ENCODE measurements around the gene SPRY4. TPM values are rescaled to one million over a fixed set of nuclear protein-coding genes. Genes with fewer than 3 reads are reported as not detected.
A peak's percentile ranks its signal among the peaks of the same experiment; 100 is the strongest.
"Not testable (repeated sequence)": the region's sequence is repeated elsewhere in the genome, so short reads cannot be mapped to it uniquely, and the experiment has no call there.

The SPRY4 gene
- polyA plus RNA-seq (ENCODE audit: insufficient read length in 3 of 3), result 10 to 100 TPM; 28.4 to 33.8 (median 31.1) TPM

GRCh38 chr5:142324871-142325724 is at the start of gene SPRY4:
SPRY4 (minus strand) TSS chr5:142325021; CDS start chr5:142315108, 9,913 bp downstream.
- DNase-seq (ENCODE audit: low read depth in 3 of 3, low spot score in 2 of 3), result peak; percentile 96 to 97 (median 96)

GRCh38 chr5:142368529-142368928 is 43.7 kb upstream of the SPRY4 start:
- DNase-seq (ENCODE audit: low read depth in 3 of 3, low spot score in 2 of 3), result no peak

- no peak for DNase-seq (ENCODE audit: low read depth in 3 of 3, low spot score in 2 of 3)
These were observed 41.2 kb upstream of the SPRY4 start for GRCh38 chr5:142366007-142366406.

GRCh38 chr5:142364251-142365145 is 39.7 kb upstream of the SPRY4 start:
- peak in 1 of 3 donors; percentile 39 for DNase-seq (ENCODE audit: low read depth in 3 of 3, low spot score in 2 of 3)

- no peak for DNase-seq (ENCODE audit: low read depth in 3 of 3, low spot score in 2 of 3)
These were observed 38.8 kb upstream of the SPRY4 start for GRCh38 chr5:142363619-142363963.

- not testable (repeated sequence) for DNase-seq (ENCODE audit: low read depth in 3 of 3, low spot score in 2 of 3)
These were observed 37.4 kb upstream of the SPRY4 start for GRCh38 chr5:142362193-142362592.

GRCh38 chr5:142360607-142361120 is 35.8 kb upstream of the SPRY4 start:
- no peak for DNase-seq (ENCODE audit: low read depth in 3 of 3, low spot score in 2 of 3)

- no peak for DNase-seq (ENCODE audit: low read depth in 3 of 3, low spot score in 2 of 3)
These were observed 35.3 kb upstream of the SPRY4 start for GRCh38 chr5:142360051-142360498.

GRCh38 chr5:142358648-142359047 is 33.8 kb upstream of the SPRY4 start:
- no peak for DNase-seq (ENCODE audit: low read depth in 3 of 3, low spot score in 2 of 3)

GRCh38 chr5:142358121-142358520 is 33.3 kb upstream of the SPRY4 start:
- no peak for DNase-seq (ENCODE audit: low read depth in 3 of 3, low spot score in 2 of 3)

GRCh38 chr5:142357469-142358090 is 32.8 kb upstream of the SPRY4 start:
- DNase-seq (ENCODE audit: low read depth in 3 of 3, low spot score in 2 of 3), result no peak

- peak; percentile 74 to 85 (median 84) for DNase-seq (ENCODE audit: low read depth in 3 of 3, low spot score in 2 of 3)
These were observed 32.1 kb upstream of the SPRY4 start for GRCh38 chr5:142356716-142357468.

- DNase-seq (ENCODE audit: low read depth in 3 of 3, low spot score in 2 of 3), result peak in 2 of 3 donors; percentile 63 to 73
These were observed 31.5 kb upstream of the SPRY4 start for GRCh38 chr5:142356349-142356715.

- DNase-seq (ENCODE audit: low read depth in 3 of 3, low spot score in 2 of 3), result no peak
These were observed 28.3 kb upstream of the SPRY4 start for GRCh38 chr5:142353071-142353472.

GRCh38 chr5:142350021-142350420 is 25.2 kb upstream of the SPRY4 start:
- DNase-seq (ENCODE audit: low read depth in 3 of 3, low spot score in 2 of 3), result no peak

GRCh38 chr5:142346706-142347105 is 21.9 kb upstream of the SPRY4 start:
- no peak for DNase-seq (ENCODE audit: low read depth in 3 of 3, low spot score in 2 of 3)

GRCh38 chr5:142344915-142345314 is 20.1 kb upstream of the SPRY4 start:
- DNase-seq (ENCODE audit: low read depth in 3 of 3, low spot score in 2 of 3), result not testable (repeated sequence)

- no peak for DNase-seq (ENCODE audit: low read depth in 3 of 3, low spot score in 2 of 3)
These were observed 18.7 kb upstream of the SPRY4 start for GRCh38 chr5:142343531-142343930.

GRCh38 chr5:142342128-142342981 is 17.5 kb upstream of the SPRY4 start:
- DNase-seq (ENCODE audit: low read depth in 3 of 3, low spot score in 2 of 3), result no peak

All from right renal cortex interstitium (tissue), 3 donors.